ENCODE results near the gene MYO1D.

MYO1D gene

GRCh38 chr17:32575852-32576251 lies 301.1 kb downstream of the MYO1D start:
- no peak for TF ChIP-seq CTCF (IDR thresholded peaks at IDR 0.05)

GRCh38 chr17:32570081-32570396 lies 306.9 kb downstream of the MYO1D start:
- no peak for TF ChIP-seq CTCF (IDR thresholded peaks at IDR 0.05)

DNA sequence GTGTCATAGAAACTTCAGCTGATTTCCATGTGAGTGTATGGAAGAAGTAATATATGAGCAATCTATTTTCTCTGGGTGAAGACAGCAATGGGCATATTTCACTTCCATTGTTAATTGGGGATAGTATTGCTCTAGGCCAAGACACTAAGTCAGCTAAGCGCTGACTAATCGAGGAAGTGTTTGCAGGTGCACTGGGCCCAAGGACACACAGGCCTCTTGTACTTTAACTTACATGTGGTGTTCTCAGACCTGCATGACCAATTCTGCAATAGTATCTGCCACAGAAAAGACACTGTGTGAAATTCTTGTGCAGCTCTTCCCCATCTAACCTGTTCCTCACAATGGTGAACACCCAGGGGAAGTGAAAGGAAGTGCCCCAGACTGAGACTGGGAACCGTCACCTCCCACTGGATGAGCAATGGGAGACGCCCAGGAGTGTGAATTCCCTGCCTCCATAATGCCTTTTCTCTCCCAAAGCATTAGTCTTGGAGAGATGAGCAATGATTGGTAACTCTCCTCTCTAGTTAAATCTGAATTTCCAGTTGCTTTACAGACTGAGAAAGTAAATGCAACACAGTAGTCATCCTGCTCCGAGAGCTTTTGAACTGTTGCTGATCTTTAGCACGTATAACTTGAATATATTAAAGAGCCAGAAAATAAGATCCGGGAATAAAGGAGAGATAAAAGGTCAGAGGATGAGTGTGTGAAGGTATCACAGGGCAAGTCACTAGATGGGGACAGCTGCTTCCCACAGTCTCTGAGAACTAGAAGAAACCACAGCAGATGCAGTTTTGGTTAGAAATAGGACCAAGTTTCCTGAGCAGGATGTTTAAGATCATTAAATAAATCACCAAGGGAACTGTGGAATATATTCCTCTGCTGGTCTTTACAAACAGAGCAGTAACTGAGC lies 307.5 kb downstream of the MYO1D start:
- TF ChIP-seq CTCF (IDR thresholded peaks at IDR 0.05): no peak

DNA sequence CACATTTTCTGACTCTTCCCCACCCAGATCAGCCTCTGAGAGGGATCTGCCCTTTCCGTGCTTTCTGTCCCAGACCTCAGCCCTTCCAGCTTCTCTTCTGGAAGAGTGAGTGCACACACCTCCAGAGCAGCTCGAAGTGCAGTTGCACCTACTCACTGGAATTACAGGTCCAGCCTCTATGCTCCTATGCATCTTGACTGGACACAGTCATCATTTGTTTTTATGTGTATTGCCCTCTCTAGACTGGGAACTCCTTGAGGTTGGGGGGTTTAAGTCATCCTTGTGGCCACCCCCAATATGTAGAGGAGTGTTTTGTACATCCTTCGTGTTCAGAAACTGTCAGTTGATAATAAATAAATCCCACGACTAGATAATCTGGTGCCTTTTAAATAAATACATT lies 308.2 kb downstream of the MYO1D start:
- no peak for TF ChIP-seq CTCF (IDR thresholded peaks at IDR 0.05)

GRCh38 chr17:32567511-32567910 lies 309.4 kb downstream of the MYO1D start:
- no peak for TF ChIP-seq CTCF (IDR thresholded peaks at IDR 0.05)

- TF ChIP-seq CTCF (IDR thresholded peaks at IDR 0.05): no peak
These were observed 309.8 kb downstream of the MYO1D start for GRCh38 chr17:32567086-32567485.

DNA sequence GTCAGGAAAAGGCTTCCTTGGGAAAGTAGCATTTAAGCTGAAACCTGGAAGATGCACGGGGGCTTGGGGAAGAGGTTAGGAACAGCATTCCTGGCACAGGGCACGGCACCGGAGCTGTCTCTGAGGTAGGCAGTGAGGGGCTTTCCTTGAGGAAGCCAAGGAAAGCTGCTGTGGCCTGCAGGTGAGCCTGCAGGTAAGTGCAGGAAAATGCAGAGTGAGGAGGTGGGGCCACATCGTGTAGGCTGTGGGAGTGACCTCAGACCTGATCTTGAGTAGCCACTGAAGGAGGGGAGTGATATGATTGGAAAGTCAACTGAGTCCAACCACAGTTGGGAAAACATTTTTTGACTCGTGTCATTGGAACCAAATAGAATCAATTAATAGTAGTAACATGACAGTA lies 310.6 kb downstream of the MYO1D start:
- no peak for TF ChIP-seq CTCF (IDR thresholded peaks at IDR 0.05)

DNA sequence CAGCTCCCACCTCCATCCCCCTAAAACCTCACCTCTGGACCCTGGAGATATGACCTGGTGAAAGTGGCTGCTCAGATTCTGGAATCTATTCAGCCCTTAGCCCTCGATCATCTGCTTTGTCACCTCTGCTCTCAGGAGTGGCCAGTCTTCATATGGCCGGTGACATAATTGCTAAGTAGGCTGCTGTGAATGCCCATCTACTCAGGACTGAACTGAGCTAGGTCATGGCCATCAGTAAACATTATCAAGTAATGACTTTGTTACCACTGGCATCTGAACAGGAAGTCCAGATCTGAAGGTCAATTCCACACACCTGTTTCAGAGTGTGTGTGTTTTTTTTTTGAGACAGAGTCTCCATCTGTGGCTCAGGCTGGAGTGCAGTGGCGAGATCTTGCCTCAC lies 311.5 kb downstream of the MYO1D start:
- no peak for TF ChIP-seq CTCF (IDR thresholded peaks at IDR 0.05)
